Measurements from ENCODE around the gene FREY1. TPM values are rescaled to one million over a fixed set of nuclear protein-coding genes. Genes with fewer than 3 reads are reported as not detected.

FREY1 gene
- total and polyA plus RNA-seq, 2 donors (not counting 1 experiment from before 2014, with no cell fraction given): 0.82 to 6.6 TPM

Other genes with a start within 250 kb of the FREY1 start
- gene CHST1, start 241.6 kb downstream of the FREY1 start, total RNA-seq: not detected in 2 replicates
- gene CHST1, start 241.6 kb downstream of the FREY1 start, polyA plus RNA-seq: 0.04 TPM in 1 of 2 replicates, not detected in the other
- 12.5 and 13.8 TPM in 2 replicates for gene SLC35C1, start 102.1 kb downstream of the FREY1 start, total RNA-seq
- 3.6 and 4.4 TPM in 2 replicates for gene SLC35C1, start 102.1 kb downstream of the FREY1 start, polyA plus RNA-seq
- gene CRY2, start 59.8 kb downstream of the FREY1 start, total RNA-seq: 65.1 and 77.9 TPM in 2 replicates
- gene CRY2, start 59.8 kb downstream of the FREY1 start, polyA plus RNA-seq: 20.4 and 22.0 TPM in 2 replicates
- 1.4 and 2.1 TPM in 2 replicates for gene MAPK8IP1, start 21.6 kb downstream of the FREY1 start, total RNA-seq
- gene MAPK8IP1, start 21.6 kb downstream of the FREY1 start, polyA plus RNA-seq: 4.0 and 9.1 TPM in 2 replicates
- gene PEX16, start 10.6 kb upstream of the FREY1 start, total RNA-seq: 107 and 113 TPM in 2 replicates
- gene PEX16, start 10.6 kb upstream of the FREY1 start, polyA plus RNA-seq: 89.4 and 93.1 TPM in 2 replicates
- gene LARGE2, start 15.4 kb upstream of the FREY1 start, total RNA-seq: 93.1 and 109 TPM in 2 replicates
- 250 and 264 TPM in 2 replicates for gene LARGE2, start 15.4 kb upstream of the FREY1 start, polyA plus RNA-seq
- 96.4 and 103 TPM in 2 replicates for gene PHF21A, start 214.2 kb upstream of the FREY1 start, total RNA-seq
- gene PHF21A, start 214.2 kb upstream of the FREY1 start, polyA plus RNA-seq: 41.9 and 75.6 TPM in 2 replicates

All from B cell (primary cell).